ENCODE measurements around the gene PGLYRP3. TPM values are rescaled to one million over a fixed set of nuclear protein-coding genes. Genes with fewer than 3 reads are reported as not detected.
A peak's percentile ranks its signal among the peaks of the same experiment; 100 is the strongest.

Gene PGLYRP3
- total and polyA plus RNA-seq, 2 of the 8 experiments (the other 6 are each of a cell fraction or from before 2014, with no cell fraction given) = not detected

- no peak overlapping the region for H2AK5ac ChIP-seq (ENCODE audit: low read depth, low read length)
- no peaks in the 10 kb centered on the region for H3K79me2 ChIP-seq (ENCODE audit: control insufficient read depth in 1 of 2, insufficient read depth in 2 of 2, low read length in 2 of 2)
- H2BK12ac ChIP-seq (ENCODE audit: low read depth, low read length) = no peak overlapping the region
- no peak overlapping the region for H2BK120ac ChIP-seq (replicated peaks; ENCODE audit: low read depth, low read length)
- DNase-seq (ENCODE audit: low read depth in 1 of 2, low spot score in 2 of 2) (no peak), FAIRE-seq (no peak)
- no peak overlapping the region for H3K56ac ChIP-seq (replicated peaks; ENCODE audit: insufficient read length, low read depth, low read length)
- no peaks in the 10 kb centered on the region for H3K9me3 ChIP-seq (ENCODE audit: insufficient read depth in 2 of 2, low read depth in 1 of 2, low read length in 1 of 2)
- H3K4me3 ChIP-seq (ENCODE audit: extremely low read depth in 1 of 4, insufficient read depth in 2 of 4, low read depth in 3 of 4, low read length in 4 of 4) = no peak overlapping the region
- H3K9ac ChIP-seq (replicated peaks in 1 of 4; ENCODE audit: extremely low read depth in 1 of 4, low read depth in 3 of 4, low read length in 3 of 4) = no peak overlapping the region
- no peak overlapping the region for H2BK15ac ChIP-seq (ENCODE audit: low read length)
- H3K27me3 ChIP-seq (replicated peaks in 1 of 4; ENCODE audit: control insufficient read depth in 3 of 4, extremely low read depth in 1 of 4, insufficient read depth in 3 of 4, low read length in 3 of 4) = no peaks in the 10 kb centered on the region
- H3K36me3 ChIP-seq (ENCODE audit: control insufficient read depth in 2 of 4, insufficient read depth in 4 of 4, low read length in 3 of 4) = no peaks in the 10 kb centered on the region
- peaks cover 2% of the 10 kb centered on the region; the same call in 1 of the 2 replicates for H3K23me2 ChIP-seq (ENCODE audit: low read depth, low read length)
- no peaks in the 10 kb centered on the region for H4K20me1 ChIP-seq (replicated peaks in 1 of 2; ENCODE audit: control insufficient read depth in 1 of 2, insufficient read depth in 2 of 2, low read length in 2 of 2)
- H4K91ac ChIP-seq (replicated peaks; ENCODE audit: insufficient read length, low read length) = no peak overlapping the region
- H3K14ac ChIP-seq (ENCODE audit: insufficient read length) = no peak overlapping the region
- no peak overlapping the region for H3K23ac ChIP-seq (ENCODE audit: insufficient read length)
- H3K79me1 ChIP-seq (ENCODE audit: low read depth, low read length) = no peaks in the 10 kb centered on the region
- no peak overlapping the region for H3K18ac ChIP-seq (ENCODE audit: extremely low read depth, low read length)
- TF ChIP-seq ATF2 (IDR thresholded peaks at IDR 0.05; ENCODE audit: low read length) = no peak
- no peak for TF ChIP-seq GABPA (IDR thresholded peaks at IDR 0.05; ENCODE audit: borderline replicate concordance, insufficient read depth, low read length)
- no peak for TF ChIP-seq RBBP5 (IDR thresholded peaks at IDR 0.05; ENCODE audit: borderline replicate concordance, low read depth, low read length)
- TF ChIP-seq KDM4A (IDR thresholded peaks at IDR 0.05; ENCODE audit: low read depth, low read length, severe bottlenecking) = no peak
- TF ChIP-seq CTBP2 (IDR thresholded peaks at IDR 0.05; ENCODE audit: borderline replicate concordance, insufficient read depth, insufficient read length, low read length) = no peak
- no peak for TF ChIP-seq CBX5 (IDR thresholded peaks at IDR 0.05; ENCODE audit: low read depth, low read length)
- TF ChIP-seq SAP30 (IDR thresholded peaks at IDR 0.05; ENCODE audit: insufficient read depth, insufficient replicate concordance, low read length) = no peak
- no peak for TF ChIP-seq HDAC6 (IDR thresholded peaks at IDR 0.05; ENCODE audit: low read depth, low read length)
- TF ChIP-seq E2F6 (IDR thresholded peaks at IDR 0.05) = no peak
- H3K4me1 ChIP-seq (replicated peaks in 1 of 4; ENCODE audit: control insufficient read depth in 3 of 4, insufficient read depth in 4 of 4, low read length in 3 of 4) = peaks cover 0 to 5% (median 2%) of the 10 kb centered on the region in 4 experiments; a peak in 3 of 7 replicates
- H2BK5ac ChIP-seq (ENCODE audit: low read depth, low read length) = no peak overlapping the region
- ChIA-PET CTCF (ENCODE audit: partially characterized antibody) (interaction anchor here (0.6 to 1.0 kb wide), 2 partner anchors 11 to 16 kb away, joined by 3 read pairs; no protein-coding TSS in a partner anchor), POLR2A (ENCODE audit: partially characterized antibody) (no interaction called here)
- H3K27ac ChIP-seq (ENCODE audit: low read depth, low read length) = no peak overlapping the region
- no peak overlapping the region for H4K5ac ChIP-seq (ENCODE audit: insufficient read length, low read depth, low read length)
- no peak overlapping the region for H3K4me2 ChIP-seq (ENCODE audit: insufficient read depth in 1 of 2, low read depth in 2 of 2, low read length in 2 of 2)
- H3K4ac ChIP-seq (replicated peaks; ENCODE audit: insufficient read length, low read depth, low read length) = no peak overlapping the region
- no peak overlapping the region for H2AFZ ChIP-seq (ENCODE audit: low read length)
- H4K8ac ChIP-seq (ENCODE audit: extremely low read depth, insufficient read depth, low read length) = peak overlapping the region; percentile 51; the same call in 1 of the 2 replicates
- no peak overlapping the region for H2BK20ac ChIP-seq (ENCODE audit: low read length)
- 87% methylated on average over 7 of the region's 7 CpGs; no CpG with 5 or more reads in 1 of the 2 experiments for WGBS, 2 experiments (ENCODE audit: extremely low coverage in 1 of 2, insufficient coverage in 1 of 2, insufficient read length in 1 of 2, insufficient replicate concordance in 2 of 2, low coverage in 1 of 2, low lambda C conversion rate in 2 of 2, missing lambda C conversion rate in 1 of 2)
These were observed 19.3 kb downstream of the PGLYRP3 start for GRCh38 chr1:153293480-153293775.

Data from H1 (cell line).